GM12864 (cell line): Measurements from ENCODE around the gene FBN1.

ENCODE experiments used
- DNase-seq: peaks from one replicate; pipeline ENCODE4 v3.0.0-alpha.2; 2011; ENCODE audit warnings: low read depth
- H3K4me3 ChIP-seq: 2 replicates; pipeline ENCODE4 v1.5.1; 2011; ENCODE audit warnings: mild to moderate bottlenecking, low read depth, low read length, control low read depth
- CTCF ChIP-seq: IDR thresholded peaks from 2 replicates; pipeline ENCODE4 v1.5.1; 2011; ENCODE audit warnings: low read depth, mild to moderate bottlenecking, moderate library complexity, low read length, control low read depth, inconsistent platforms; ENCODE audit errors: missing control alignments

Gene FBN1

GRCh38 chr15:48388016-48388851 is 257.3 kb downstream of the FBN1 start:
- no peak overlapping the region for H3K4me3 ChIP-seq
- no peak for DNase-seq
- no peak for TF ChIP-seq CTCF

- no peak for DNase-seq
- H3K4me3 ChIP-seq, result no peak overlapping the region
- no peak for TF ChIP-seq CTCF
These were observed 260.3 kb downstream of the FBN1 start for GRCh38 chr15:48385031-48385830.

- no peak for TF ChIP-seq CTCF
- H3K4me3 ChIP-seq, result no peak overlapping the region
- no peak for DNase-seq
These were observed 260.9 kb downstream of the FBN1 start for GRCh38 chr15:48384616-48385015.

GRCh38 chr15:48383031-48383430 is 262.5 kb downstream of the FBN1 start:
- DNase-seq, result no peak
- H3K4me3 ChIP-seq, result no peak overlapping the region
- no peak for TF ChIP-seq CTCF

- no peak overlapping the region for H3K4me3 ChIP-seq
- no peak for DNase-seq
- TF ChIP-seq CTCF, result no peak
These were observed 263.6 kb downstream of the FBN1 start for GRCh38 chr15:48381861-48382260.

GRCh38 chr15:48380198-48380597 is 265.3 kb downstream of the FBN1 start:
- DNase-seq, result no peak
- H3K4me3 ChIP-seq, result no peak overlapping the region
- no peak for TF ChIP-seq CTCF

GRCh38 chr15:48375767-48376166 is 269.7 kb downstream of the FBN1 start:
- no peak for DNase-seq
- H3K4me3 ChIP-seq, result no peak overlapping the region
- TF ChIP-seq CTCF, result no peak
